ENCODE measurements around the gene HSPA12A.

GRCh38 chr10:116676118-116676517, 66.2 kb downstream of the HSPA12A start:
- TF ChIP-seq EZH2 (IDR thresholded peaks at IDR 0.05; ENCODE audit: low read length, unreplicated experiment): no peak
- no peak for TF ChIP-seq EZH2phosphoT487 (IDR thresholded peaks at IDR 0.05; ENCODE audit: borderline replicate concordance, low read length)
